Measurements from ENCODE around the gene HSBP1. TPM values are rescaled to one million over a fixed set of nuclear protein-coding genes. Genes with fewer than 3 reads are reported as not detected.

HSBP1 gene
- total RNA-seq (100 to 1,000 TPM in 2 of 7 donors, 10 to 100 TPM in 5; 17.0 to 126 (median 94.0) TPM), polyA plus RNA-seq (100 to 1,000 TPM in 1 of 2 donors, 10 to 100 TPM in 1; 40.1 to 139 TPM)
- long read RNA-seq, donor 1, full-length matches to known transcripts = 426 of 437 reads
- long read RNA-seq, donor 1, partial matches to known transcripts = 1 of 437 reads
- long read RNA-seq, donor 1, other reads (novel, unspliced or antisense) = 10 of 437 reads
- long read RNA-seq, donor 2, full-length matches to known transcripts = 255 of 265 reads
- long read RNA-seq, donor 2, partial matches to known transcripts = 5 of 265 reads
- long read RNA-seq, donor 2, other reads (novel, unspliced or antisense) = 5 of 265 reads
- long read RNA-seq, donor 3, full-length matches to known transcripts = 166 of 171 reads
- long read RNA-seq, donor 3, partial matches to known transcripts = 0 of 171 reads
- long read RNA-seq, donor 3, other reads (novel, unspliced or antisense) = 5 of 171 reads

DNA sequence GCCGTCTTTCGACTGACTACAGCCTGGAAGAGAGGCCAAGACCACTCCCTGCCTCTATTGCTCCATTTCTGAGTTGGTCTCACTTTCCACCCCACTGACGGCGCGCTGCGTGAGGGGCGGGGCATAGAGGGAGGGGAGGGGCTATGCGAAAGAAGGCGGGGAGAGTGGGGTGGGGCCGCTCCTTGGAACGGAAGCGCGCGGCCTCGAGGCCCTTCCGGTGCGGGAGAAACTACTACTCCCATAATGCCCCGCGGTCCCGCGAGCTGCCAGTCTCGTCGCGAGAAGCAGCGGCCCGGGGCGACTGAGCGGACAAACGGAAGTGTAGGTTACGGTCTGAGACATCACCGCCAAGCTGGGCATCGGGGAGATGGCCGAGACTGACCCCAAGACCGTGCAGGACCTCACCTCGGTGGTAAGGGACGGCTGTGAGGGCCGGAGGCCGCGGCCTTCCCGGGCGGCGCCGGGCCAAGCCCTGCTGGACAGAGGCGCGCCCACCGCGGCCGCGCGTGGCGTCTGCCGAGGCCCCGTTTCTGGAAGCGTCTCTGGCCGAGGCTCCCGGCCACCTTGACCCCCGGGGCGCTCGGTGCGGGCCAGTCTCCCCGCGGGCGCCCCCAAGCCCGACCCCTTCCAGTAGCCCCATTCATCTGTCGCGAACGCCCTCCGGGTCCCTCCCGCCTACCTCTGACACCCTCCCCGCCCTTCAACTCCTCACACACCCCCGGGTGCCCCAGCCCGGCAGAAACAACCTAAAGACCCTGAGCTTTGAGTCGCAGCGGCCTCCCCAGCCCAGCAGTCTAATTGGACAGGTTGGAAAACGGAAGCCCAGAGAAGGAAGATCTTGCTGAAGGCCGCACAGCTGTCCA is at the start of gene HSBP1:
Gene HSBP1, plus strand, starts transcription at position 269 of the 863 bp plus-strand sequence. Its CDS starts 99 bp downstream, at position 368.
- DNase-seq = peak; percentile 92 to 96 (median 94)
- Histone ChIP-seq H3K36me3 (no peaks in the 10 kb centered on the region), H3K9me3 (no peaks in the 10 kb centered on the region), H3K4me1 (ENCODE audit: insufficient read depth) (peaks cover 9% of the 10 kb centered on the region), H3K27me3 (no peaks in the 10 kb centered on the region), H3K27ac (peak within 1 kb of the TSS; percentile 30 to 64), H3K4me3 (peak within 1 kb of the TSS; percentile 72)
- 1% methylated on average over 53 to 76 of the region's 76 CpGs for WGBS, 3 donors
- TF ChIP-seq POLR2A (IDR thresholded peaks at IDR 0.05) (peak; percentile 44), CTCF (IDR thresholded peaks at IDR 0.05) (no peak), EP300 (IDR thresholded peaks at IDR 0.05) (no peak)
- intact Hi-C loops (cut with DNase I) = no loop called here

- WGBS, 3 donors = 71 to 80% (median 79%) methylated on average over 11 of the region's 11 CpGs
- no peaks in the 10 kb centered on the region for H3K36me3 ChIP-seq
- H3K4me1 ChIP-seq (ENCODE audit: insufficient read depth) = no peaks in the 10 kb centered on the region
- intact Hi-C loops (cut with DNase I) = no loop called here
- no peak overlapping the region for H3K4me3 ChIP-seq
- no peaks in the 10 kb centered on the region for H3K9me3 ChIP-seq
- no peak for TF ChIP-seq POLR2A (IDR thresholded peaks at IDR 0.05)
- no peak for TF ChIP-seq EP300 (IDR thresholded peaks at IDR 0.05)
- no peak for TF ChIP-seq CTCF (IDR thresholded peaks at IDR 0.05)
- no peak overlapping the region for H3K27ac ChIP-seq
- DNase-seq = no peak
- H3K27me3 ChIP-seq = no peaks in the 10 kb centered on the region
These were observed 45.4 kb upstream of the HSBP1 start for GRCh38 chr16:83762141-83762991.

DNA sequence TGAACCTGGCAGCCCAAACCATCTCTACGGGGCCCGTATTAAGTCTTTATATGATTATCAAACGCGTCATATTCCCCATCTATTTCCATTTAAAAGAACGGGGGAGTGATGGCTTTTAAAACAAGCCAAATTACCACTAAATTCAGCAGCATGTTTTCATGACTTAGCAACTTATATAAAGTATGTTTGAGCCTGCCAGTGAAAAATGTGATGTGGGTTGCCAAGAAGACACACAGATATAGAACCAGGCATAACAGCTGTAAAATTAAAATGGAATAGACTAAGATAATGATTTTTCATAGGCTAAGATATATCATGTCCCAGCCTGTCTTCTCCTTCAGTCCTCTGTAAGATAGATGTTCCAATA is 44.8 kb upstream of the HSBP1 start:
- no peaks in the 10 kb centered on the region for H3K4me1 ChIP-seq (ENCODE audit: insufficient read depth)
- no peaks in the 10 kb centered on the region for H3K36me3 ChIP-seq
- intact Hi-C loops (cut with DNase I) = no loop called here
- no peak for DNase-seq
- H3K9me3 ChIP-seq = no peaks in the 10 kb centered on the region
- no peak overlapping the region for H3K4me3 ChIP-seq
- H3K27me3 ChIP-seq = no peaks in the 10 kb centered on the region
- 61 to 78% (median 70%) methylated on average over 5 of the region's 5 CpGs for WGBS, 3 donors
- no peak for TF ChIP-seq EP300 (IDR thresholded peaks at IDR 0.05)
- no peak for TF ChIP-seq POLR2A (IDR thresholded peaks at IDR 0.05)
- TF ChIP-seq CTCF (IDR thresholded peaks at IDR 0.05) = no peak
- H3K27ac ChIP-seq = no peak overlapping the region

GRCh38 chr16:83768986-83769385 is 38.8 kb upstream of the HSBP1 start:
- intact Hi-C loops (cut with DNase I) = no loop called here
- no peak overlapping the region for H3K4me3 ChIP-seq
- H3K9me3 ChIP-seq = no peaks in the 10 kb centered on the region
- H3K4me1 ChIP-seq (ENCODE audit: insufficient read depth) = no peaks in the 10 kb centered on the region
- WGBS, 3 donors = 36 to 39% (median 38%) methylated on average over 2 of the region's 2 CpGs
- H3K27me3 ChIP-seq = no peaks in the 10 kb centered on the region
- no peak for TF ChIP-seq CTCF (IDR thresholded peaks at IDR 0.05)
- no peak for TF ChIP-seq POLR2A (IDR thresholded peaks at IDR 0.05)
- DNase-seq = no peak
- H3K36me3 ChIP-seq = no peaks in the 10 kb centered on the region
- H3K27ac ChIP-seq = no peak overlapping the region
